ENCODE results near the gene NAV2. TPM values are rescaled to one million over a fixed set of nuclear protein-coding genes. Genes with fewer than 3 reads are reported as not detected.

The NAV2 gene
- total and polyA plus RNA-seq, 2 experiments from 2014 or later = 26.0 to 45.0 TPM

- TF ChIP-seq ZNF462 (CRISPR knock-in tag; IDR thresholded peaks at IDR 0.05) = no peak
- TF ChIP-seq CTCF (conservative IDR thresholded peaks at IDR 0.05; ENCODE audit: low read depth in 2 of 2) = no peak
These were observed 161.6 kb downstream of the NAV2 start (continued) for GRCh38 chr11:19874266-19874665.

- Histone ChIP-seq H3K4me1 (ENCODE audit: insufficient read depth) (peaks cover 27% of the 10 kb centered on the region), H3K27me3 (ENCODE audit: insufficient read depth) (no peaks in the 10 kb centered on the region), H3K36me3 (ENCODE audit: insufficient read depth) (peaks cover 5% of the 10 kb centered on the region), H3K9me2 (ENCODE audit: insufficient read depth) (0 out of 2 replicates have a peak, but pooled peaks cover under 1% of the 10 kb centered on the region), H3K4me2 (no peak overlapping the region), H3K4me3 (no peak overlapping the region), H3K27ac (ENCODE audit: low read depth) (no peak overlapping the region), H3F3A (replicated peaks; ENCODE audit: low read depth) (0 out of 2 replicates have a peak, but pooled peaks cover 6% of the 10 kb centered on the region), H3K79me2 (replicated peaks; ENCODE audit: insufficient read depth) (0 out of 2 replicates have a peak, but pooled peaks cover 16% of the 10 kb centered on the region), H4K20me1 (replicated peaks; ENCODE audit: insufficient read depth) (0 out of 2 replicates have a peak, but pooled peaks cover 8% of the 10 kb centered on the region), H2AFZ (no peak overlapping the region)
- peaks cover 33% of the 10 kb centered on the region for H3K36me3 Mint-ChIP-seq (ENCODE audit: low read depth)
- no peak overlapping the region for H3K27ac Mint-ChIP-seq
- peaks cover 42% of the 10 kb centered on the region for H3K4me1 Mint-ChIP-seq
- DNase-seq (ENCODE audit: low spot score) (no peak), ATAC-seq (no peak)
- no peak overlapping the region for H3K4me3 Mint-ChIP-seq
- no peaks in the 10 kb centered on the region for H3K9me3 Mint-ChIP-seq
- TF ChIP-seq NANOG (IDR thresholded peaks at IDR 0.05; ENCODE audit: borderline replicate concordance) = no peak
- TF ChIP-seq ZNF114 (CRISPR knock-in tag; IDR thresholded peaks at IDR 0.05) = no peak
- no peak for TF ChIP-seq REST (IDR thresholded peaks at IDR 0.05; ENCODE audit: unreplicated experiment)
- TF ChIP-seq JUNB (IDR thresholded peaks at IDR 0.05; ENCODE audit: unreplicated experiment) = no peak
- TF ChIP-seq POLR2AphosphoS5 (IDR thresholded peaks at IDR 0.05; ENCODE audit: low read depth) = no peak
- peaks cover 5% of the 10 kb centered on the region for H3K27me3 Mint-ChIP-seq (ENCODE audit: insufficient read depth, low read depth, poor library complexity)
These were observed 164.1 kb downstream of the NAV2 start for GRCh38 chr11:19876750-19877149.

Measured in GM23338 (cell line).